Limb (tissue), 2 donors: ENCODE results near the gene BCORL1.
A peak's percentile ranks its signal among the peaks of the same experiment; 100 is the strongest.

Experiments
- DNase-seq, 2 donors: peaks; one replicate each; pipeline ENCODE4 v3.0.0-alpha.2; 2016; ENCODE audit errors: extremely low spot score in 2 of 2

Gene BCORL1, protein sequence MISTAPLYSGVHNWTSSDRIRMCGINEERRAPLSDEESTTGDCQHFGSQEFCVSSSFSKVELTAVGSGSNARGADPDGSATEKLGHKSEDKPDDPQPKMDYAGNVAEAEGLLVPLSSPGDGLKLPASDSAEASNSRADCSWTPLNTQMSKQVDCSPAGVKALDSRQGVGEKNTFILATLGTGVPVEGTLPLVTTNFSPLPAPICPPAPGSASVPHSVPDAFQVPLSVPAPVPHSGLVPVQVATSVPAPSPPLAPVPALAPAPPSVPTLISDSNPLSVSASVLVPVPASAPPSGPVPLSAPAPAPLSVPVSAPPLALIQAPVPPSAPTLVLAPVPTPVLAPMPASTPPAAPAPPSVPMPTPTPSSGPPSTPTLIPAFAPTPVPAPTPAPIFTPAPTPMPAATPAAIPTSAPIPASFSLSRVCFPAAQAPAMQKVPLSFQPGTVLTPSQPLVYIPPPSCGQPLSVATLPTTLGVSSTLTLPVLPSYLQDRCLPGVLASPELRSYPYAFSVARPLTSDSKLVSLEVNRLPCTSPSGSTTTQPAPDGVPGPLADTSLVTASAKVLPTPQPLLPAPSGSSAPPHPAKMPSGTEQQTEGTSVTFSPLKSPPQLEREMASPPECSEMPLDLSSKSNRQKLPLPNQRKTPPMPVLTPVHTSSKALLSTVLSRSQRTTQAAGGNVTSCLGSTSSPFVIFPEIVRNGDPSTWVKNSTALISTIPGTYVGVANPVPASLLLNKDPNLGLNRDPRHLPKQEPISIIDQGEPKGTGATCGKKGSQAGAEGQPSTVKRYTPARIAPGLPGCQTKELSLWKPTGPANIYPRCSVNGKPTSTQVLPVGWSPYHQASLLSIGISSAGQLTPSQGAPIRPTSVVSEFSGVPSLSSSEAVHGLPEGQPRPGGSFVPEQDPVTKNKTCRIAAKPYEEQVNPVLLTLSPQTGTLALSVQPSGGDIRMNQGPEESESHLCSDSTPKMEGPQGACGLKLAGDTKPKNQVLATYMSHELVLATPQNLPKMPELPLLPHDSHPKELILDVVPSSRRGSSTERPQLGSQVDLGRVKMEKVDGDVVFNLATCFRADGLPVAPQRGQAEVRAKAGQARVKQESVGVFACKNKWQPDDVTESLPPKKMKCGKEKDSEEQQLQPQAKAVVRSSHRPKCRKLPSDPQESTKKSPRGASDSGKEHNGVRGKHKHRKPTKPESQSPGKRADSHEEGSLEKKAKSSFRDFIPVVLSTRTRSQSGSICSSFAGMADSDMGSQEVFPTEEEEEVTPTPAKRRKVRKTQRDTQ (N-terminal part only)

DNA sequence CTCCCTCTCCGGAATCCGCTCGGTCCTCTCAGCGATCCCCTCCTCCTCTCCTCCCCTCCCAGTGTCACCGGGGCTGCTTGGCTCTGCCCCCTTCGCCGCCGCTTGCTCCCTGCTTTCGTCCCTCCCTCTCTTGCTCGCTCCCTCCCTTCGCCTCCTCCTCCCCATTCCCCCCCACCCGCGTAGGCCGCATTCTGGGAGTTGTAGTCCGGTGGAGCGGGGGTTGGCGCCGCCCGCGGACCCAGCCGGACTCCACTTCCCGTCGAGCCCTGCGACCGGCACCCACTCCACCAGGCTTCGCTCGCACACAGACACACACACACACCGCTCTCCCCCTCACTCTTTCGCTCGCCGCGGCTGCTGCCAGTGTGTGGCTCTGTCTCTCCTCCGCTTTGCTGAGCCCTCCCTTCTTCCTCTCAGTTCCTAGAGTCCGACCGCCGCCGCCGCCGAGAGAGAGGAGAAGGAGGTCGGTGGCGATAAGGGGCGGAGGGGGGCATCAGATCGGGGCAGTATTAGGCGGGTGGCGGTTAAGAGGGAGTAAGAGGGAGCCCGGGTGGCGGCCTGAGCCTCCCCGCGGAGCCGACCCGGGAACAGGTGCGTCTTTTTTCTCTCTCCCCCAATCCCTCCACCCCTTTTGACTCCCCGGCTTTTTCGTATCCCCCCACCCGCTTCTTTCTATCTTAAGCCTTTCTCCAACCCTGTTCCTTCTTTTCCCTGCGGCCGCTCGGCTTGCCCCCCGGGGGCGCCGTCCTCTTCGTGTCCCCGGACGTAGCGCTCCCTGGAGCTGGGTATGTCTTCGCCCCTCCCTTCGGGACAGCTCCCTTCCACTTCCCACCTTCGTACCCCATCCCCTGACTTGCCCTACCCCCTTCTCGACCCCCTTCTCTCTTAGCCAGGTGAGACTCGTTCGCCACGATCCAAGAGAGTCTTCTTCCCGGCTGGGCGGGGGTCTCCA is at the start of gene BCORL1:
TSS of gene BCORL1 (plus strand) at position 336 of the 952 bp plus-strand sequence. CDS start 22,597 bp downstream, outside the sequence.
- peak; percentile 83 to 92 for DNase-seq

DNA sequence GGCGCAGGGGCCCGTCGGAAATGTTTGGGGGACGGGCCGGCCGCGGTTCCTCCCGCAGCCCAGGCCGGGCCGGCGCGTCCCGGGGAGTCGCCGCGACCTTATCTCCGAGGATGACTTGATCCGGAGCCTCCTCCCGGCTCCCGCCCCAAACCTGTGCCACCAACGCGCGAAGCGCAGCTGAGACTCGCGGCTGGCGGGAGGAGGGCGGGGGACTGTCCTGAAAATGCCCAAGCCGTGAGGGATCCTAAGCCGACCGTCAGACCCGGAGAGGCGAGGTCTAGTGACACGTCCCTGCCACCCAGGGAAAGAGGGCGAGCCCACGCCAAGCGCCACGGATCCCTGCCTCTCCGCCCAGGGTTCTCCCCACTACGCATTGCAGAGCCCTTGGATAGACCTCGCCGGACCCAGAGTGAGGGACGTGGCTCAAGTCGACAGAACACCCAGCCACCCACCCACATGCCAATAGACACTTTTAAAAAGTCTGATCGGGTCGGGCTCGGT is 49.6 kb upstream of the BCORL1 start:
- peak in 1 of 2 donors; percentile 50 for DNase-seq

DNA sequence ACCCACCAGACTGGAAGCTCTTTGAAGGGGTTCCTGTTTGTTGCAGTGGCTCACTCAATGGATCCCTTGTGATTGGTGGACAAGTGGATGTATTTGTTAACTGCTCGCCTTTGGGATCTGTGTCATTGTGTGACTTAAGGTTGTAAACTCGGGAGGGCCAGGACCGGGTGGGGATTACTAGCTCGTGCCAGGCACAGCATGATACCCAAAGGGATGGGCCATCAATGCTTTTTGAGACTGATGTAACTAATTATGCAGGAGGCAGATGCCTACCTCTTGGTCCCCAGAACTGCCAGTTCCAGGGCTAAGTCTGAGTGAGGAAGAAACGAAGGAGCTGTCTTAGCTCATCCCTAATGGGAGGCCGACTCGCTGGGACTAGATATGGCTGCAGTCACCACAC is 48.7 kb upstream of the BCORL1 start:
- DNase-seq = no peak

DNA sequence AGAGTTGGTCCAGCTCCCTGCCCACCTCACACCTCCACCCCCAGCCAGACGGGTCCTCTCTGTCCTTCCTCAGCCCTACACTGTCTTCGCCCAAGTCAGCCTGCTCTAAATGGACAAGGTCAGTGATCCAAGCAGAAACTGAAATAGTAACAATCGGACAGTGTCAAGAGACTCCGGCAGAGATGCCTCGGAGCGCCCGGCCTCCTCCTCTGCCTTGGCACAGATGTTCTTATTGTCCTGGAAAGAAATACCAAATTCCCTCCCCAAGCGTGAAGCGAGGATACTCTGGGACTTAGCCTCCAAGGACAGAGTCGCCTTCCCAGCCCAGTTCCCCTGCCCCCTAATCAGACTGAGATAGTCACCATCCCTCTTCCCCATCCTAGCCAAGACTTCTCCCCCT is 48.0 kb upstream of the BCORL1 start:
- no peak for DNase-seq

DNA sequence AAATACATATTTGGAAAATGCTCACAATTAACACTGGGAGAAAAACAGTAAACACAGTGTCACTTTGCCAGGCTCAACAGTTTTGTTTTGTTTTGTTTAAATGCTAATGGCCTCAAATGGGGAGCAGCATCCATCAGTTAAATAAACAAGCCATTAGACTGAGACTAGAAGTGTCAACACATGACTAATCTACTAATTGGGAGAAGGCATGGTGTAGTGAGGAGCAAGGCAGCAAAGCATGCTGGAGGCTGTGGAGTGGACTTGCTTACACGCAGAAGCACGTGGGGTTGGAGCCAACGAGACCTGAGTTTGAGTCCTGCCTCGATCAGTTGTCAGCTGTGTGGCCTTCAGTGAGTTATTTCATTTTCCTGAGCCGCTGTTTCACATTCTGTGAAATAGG is 47.5 kb upstream of the BCORL1 start:
- no peak for DNase-seq

DNA sequence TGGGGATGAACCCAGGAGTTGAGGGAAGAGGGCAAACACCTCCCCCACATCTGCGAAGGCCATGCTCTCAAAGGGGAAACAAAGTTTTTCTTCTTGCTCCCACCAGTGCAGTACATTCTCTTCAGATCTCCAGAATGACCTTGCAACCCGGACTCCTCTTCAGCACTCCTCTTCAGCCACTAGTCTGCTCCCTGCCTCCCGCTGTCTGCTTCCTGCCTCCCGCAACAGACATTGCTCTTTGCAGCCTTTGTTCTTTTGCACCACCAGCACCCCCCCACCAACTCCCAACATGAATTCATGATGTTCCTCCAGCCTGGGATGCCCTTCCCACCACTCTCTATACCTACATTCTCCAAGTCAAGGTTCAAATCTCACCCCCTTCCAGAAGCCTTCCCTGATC is 44.4 kb upstream of the BCORL1 start:
- DNase-seq = no peak

DNA sequence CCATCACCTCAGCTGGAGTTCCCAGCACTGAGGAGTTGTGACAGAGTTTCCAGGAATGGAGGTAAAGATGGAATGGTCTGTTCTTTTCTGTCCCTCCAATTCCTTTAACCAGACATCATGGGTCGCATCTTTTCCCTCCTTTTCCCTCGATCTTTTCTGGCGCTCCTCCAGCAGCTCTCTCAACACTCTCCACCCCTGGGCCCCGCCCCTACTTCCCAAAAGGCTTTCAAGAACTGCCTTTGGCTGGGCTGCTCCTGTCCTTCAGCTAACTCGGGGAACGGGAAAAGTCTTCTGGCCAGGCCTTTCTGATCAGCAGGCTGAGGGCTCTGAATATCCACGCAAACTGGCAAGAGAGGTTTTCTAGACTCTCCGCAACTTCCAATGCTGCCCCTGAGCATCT is 42.4 kb upstream of the BCORL1 start:
- DNase-seq = no peak

DNA sequence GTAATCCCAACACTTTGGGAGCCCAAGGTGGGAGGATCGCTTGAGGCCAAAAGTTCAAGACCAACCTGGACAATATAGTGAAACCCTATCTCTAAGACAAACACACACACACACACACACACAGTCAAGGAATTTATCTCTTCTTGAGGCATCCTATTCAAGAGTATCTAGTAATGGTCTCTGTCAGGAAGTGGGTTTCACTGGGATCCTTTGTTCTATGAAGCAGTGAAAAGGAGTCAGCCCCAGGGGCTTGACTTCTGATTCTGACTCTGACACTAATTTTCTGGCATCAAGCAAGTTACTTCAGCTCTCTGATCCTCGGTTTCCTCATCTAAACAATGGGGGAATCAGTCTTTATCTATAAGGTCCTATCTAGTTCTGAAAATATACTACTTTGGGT is 41.7 kb upstream of the BCORL1 start:
- no peak for DNase-seq

DNA sequence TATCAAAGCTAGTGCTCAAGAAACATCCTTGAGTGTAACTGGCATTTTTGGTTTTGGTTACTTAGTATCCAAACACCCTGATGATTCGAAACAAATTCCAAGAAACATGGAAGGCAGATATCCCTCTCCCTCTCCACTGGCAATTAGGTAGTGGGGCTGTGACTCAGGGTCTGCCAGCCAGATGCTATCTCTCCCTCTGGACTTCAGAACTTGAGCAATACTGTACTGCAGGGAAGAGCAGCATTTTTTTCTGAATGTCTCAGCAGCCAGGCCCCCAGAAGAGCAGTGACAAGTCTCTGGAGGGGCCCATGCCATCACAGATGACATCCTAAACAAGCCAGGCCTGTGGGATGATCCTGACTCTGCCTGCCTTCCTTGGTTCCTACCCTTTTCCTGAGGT is 37.3 kb upstream of the BCORL1 start:
- DNase-seq = no peak

DNA sequence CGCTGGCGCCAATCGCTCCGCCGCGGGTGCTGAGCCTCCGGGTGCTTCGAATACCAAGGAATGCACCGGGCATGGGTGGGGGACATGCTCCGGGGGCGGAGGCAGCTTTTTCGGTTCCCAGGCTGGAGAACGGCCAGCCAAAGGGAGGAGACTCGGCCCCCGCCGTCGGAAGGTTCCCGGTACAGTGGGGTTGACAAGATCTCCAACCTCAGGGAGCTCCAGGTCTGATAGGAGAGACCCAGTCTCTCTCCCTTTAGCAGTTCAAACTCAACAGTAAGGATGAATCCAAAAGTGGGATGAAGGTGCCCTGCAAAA is 29.1 kb upstream of the BCORL1 start:
- no peak for DNase-seq

DNA sequence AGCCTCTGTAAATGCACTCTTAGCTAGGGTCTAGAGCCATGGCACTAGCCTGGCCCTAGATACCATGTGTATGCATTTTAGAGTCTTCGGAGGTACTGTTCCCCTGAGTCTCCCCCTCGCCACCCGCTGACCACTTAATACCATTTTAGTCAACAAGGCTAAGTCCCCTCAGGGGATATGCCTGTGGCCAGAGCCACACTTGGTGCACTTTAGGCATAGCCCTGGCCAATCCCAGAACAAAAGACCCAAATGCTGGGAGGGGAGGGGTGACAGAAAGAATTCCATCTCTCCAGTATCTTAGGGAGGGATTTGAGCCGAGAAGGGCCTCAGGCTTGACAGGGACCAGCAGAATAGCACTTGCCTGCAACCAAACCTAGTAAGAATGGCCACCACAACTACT is 28.6 kb upstream of the BCORL1 start:
- no peak for DNase-seq

DNA sequence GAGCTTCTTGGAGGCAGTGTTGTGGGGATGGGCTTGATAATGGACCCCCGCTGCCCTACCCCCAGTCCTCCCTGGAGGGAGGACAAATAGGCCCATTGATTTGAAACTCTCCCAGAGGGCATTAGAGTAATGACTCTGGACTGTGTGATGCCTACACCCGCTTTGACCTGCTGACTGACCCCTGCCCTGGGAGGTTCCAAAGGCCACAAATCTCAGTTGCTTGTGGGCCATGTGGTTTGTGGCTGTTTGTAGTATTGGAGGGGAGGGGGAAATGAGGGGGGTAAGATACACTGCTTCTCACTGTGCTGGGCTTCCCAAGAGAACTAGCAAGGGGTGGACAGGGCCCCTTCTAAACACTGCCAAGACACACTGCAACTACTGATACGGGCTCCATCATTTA is 27.6 kb upstream of the BCORL1 start:
- DNase-seq = no peak

DNA sequence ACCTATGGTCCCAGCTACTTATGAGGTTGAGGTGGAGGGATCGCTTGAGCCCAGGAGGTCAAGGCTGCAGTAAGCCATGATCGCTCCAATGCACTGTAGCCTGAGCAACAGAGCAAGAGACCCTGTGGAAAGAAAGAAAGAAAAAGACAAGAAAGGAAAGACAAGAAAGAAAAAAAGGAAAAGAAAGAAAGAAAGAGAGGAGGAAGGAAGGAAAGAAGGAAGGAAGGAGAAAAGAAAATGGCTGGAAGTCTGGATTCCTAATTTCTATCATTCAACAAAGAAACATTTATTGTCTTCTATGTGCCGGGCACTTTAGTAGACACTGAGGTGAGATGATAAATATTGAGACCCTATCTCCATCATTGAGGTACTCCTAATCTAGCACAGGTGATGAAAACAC is 26.8 kb upstream of the BCORL1 start:
- DNase-seq = no peak

DNA sequence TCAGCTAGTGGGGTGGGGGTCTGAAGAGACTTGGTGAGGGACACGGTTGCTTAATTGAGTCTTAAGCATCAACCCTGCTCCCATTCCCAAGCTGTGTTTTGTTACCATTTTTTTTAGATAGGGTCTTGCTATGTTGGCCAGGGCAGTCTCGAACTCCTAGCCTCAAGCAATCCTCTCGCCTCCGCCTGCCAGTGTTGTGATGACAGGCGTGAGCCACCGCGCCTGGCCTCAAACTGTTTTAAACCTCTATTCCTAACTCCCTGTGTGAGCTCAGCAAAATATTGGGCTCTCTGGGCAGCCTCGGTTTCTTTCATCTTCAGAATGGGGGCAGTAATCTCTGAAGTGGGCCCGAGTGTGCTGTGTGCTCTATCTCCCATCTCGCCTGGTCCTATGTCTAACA is 26.3 kb upstream of the BCORL1 start:
- no peak for DNase-seq

DNA sequence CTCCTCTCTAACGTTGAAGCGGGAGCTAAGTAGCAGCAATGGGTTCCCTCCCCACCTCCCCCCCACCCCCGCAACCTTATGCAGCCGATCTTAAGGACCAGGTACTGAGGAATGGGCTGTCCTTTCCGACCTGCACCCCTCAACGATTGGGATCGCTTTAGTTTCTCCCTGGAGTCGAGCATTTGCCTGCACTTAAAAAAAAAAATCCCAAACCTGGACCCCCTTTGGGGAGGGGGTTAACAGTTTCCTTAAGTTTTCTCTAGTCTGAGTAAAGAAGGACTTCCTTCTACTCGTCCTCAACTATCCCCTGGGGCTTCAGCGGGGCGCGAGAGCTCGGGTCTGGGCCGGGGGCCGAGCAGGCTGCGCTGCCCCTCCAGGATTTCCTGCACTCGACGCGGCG is 25.7 kb upstream of the BCORL1 start:
- DNase-seq = no peak

DNA sequence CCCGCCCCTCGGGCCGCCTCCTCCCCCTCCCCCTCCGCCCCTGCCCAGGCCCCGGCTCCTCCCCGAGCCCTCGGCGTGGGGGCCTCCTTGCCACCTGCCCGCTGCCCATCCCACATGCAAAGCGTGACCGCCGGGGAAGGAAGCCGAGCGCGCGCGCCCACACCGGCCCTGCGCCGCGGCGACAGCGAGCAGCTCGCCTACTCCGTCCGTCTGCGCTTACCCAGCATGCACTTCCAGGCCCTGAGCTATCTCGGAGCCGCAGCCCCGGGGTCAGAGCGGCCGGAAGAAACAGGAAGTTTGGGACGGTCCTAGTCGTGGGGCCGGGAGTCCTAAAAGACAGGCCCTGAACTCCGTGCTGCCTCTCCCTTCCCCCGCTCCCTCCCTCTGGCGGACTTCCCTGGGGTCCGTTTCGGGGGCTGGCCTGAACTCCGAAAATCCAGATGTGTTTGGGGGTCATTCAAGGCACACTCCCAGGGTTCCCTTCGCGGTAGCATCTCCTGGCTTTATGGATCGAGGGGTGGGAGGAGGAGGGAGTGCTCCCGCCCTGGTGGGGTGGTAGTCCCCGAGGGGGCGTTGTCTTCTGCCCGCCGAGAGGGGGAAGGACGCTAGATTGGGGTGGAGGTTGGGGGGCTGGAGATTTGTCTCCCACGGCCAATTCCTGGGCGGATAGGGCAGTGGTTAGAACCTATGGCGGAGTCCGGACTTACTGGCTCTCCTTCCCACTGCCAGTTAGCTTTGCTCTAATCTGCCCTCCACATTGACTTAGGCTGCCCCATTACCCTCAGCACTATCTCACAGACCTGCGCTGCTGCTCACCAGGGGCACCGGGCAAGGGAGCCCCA is 25.0 kb upstream of the BCORL1 start:
- peak; percentile 34 to 71 for DNase-seq

DNA sequence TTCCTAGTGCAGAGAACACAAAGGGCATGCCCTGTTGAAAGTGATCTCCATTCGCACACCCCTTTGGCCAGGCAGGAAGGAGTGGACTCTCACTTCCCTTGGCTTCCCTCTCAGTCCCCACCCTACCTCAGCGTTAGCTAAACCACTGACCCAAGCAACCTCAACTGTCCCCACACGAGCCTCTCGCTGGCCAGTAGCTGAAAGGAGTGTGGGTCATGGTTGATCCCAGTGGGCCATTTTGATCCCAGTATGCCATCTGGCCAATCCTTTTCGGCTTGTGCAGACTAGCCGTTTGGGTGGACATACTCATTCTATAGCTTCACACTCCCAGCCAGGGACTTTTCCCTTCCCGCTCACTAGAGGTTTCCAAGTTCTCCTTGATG is 24.4 kb upstream of the BCORL1 start:
- no peak for DNase-seq

DNA sequence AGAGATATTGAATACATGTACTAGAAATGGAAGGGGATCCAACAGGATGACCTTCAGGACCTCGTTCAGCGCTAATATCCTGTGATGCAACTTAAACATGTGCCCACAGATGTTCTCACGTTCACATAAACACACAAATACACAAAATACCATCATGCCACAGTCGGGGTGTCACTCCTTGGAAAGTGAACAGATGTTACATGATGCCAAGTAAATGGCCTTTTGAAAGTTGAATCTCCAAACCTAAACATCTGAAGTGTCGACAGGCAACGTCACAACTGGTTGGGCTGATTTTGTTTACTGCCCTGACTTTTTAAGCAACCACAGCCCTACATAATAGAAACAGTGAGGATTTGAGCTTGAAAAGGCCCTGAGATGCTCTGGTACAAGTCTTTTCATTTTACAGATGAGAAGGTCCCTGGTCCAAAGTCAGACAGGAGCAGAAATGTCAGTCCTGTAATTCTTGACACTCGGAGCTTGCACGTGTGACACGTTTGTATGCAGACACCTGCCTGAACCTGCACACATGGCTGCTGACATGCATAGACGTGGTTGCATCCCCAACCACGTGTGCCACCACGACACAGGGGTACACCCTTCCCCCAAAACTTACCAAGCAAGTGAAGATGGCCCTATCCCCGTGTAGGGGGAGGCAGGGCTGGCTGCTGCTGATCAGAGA is 23.5 kb upstream of the BCORL1 start:
- no peak for DNase-seq

DNA sequence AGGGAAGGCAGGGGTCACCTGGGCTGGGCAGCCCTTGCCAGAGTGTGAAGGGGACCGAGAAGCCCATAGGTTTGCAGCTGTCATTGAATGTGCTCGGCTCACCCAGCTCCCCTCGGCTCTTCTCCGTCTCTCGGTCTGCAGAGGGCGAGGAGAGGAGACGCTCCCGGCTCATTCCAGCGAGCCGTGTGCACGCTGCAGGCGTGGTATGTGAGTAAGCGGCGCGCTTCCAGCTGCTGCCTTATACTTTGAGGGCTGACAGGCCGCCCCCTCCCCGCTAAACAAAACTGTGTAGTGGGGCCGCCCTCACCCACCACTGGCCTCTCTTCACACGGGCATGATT is 23.0 kb upstream of the BCORL1 start:
- peak in 1 of 2 donors; percentile 39 for DNase-seq
